ENCODE data around the gene ASIC2.

GRCh38 chr17:33202021-33202420 is 91.1 kb downstream of the ASIC2 start:
- TF ChIP-seq CTCF (IDR thresholded peaks at IDR 0.05) = no peak
- TF ChIP-seq POLR2A (IDR thresholded peaks at IDR 0.05) = no peak
